Effector CD4-positive, alpha-beta T cell (primary cell): Measurements from ENCODE around the gene CCDC13. TPM values are rescaled to one million over a fixed set of nuclear protein-coding genes. Genes with fewer than 3 reads are reported as not detected.
"Not testable (repeated sequence)": the region's sequence is repeated elsewhere in the genome, so short reads cannot be mapped to it uniquely, and the experiment has no call there.

Experiments used
- DNase-seq: peaks from one replicate; pipeline ENCODE4 v3.0.0-alpha.2; 2020
- total RNA-seq: gene quantifications from one replicate; lab custom pipeline; 2026; lab: John Stamatoyannopoulos, UW

The CCDC13 gene, protein sequence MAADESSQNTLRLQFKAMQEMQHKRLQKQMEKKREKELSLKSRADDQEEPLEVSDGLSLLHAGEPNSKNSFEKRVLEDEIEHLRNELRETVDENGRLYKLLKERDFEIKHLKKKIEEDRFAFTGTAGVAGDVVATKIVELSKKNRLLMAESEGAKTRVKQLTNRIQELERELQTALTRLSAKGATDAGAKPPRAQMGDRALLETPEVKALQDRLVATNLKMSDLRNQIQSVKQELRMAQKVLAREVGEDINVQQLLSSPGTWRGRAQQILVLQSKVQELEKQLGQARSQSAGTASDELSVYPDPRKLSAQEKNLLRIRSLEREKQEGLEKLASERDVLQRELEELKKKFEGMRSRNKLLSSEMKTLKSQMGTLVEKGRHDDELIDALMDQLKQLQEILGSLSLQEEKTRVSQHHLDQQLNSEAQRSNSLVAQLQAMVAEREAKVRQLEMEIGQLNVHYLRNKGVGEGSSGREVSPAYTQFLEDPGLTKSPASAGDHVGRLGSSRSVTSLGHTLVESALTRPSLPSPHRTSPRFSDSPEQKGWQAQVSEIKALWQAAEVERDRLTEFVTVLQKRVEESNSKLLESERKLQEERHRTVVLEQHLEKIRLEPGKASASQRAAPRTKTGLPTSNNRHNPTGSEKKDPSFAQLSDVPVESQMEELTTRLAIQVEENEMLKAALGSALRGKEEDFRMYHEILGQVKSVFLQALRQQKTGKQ
- total RNA-seq, result not detected

DNA sequence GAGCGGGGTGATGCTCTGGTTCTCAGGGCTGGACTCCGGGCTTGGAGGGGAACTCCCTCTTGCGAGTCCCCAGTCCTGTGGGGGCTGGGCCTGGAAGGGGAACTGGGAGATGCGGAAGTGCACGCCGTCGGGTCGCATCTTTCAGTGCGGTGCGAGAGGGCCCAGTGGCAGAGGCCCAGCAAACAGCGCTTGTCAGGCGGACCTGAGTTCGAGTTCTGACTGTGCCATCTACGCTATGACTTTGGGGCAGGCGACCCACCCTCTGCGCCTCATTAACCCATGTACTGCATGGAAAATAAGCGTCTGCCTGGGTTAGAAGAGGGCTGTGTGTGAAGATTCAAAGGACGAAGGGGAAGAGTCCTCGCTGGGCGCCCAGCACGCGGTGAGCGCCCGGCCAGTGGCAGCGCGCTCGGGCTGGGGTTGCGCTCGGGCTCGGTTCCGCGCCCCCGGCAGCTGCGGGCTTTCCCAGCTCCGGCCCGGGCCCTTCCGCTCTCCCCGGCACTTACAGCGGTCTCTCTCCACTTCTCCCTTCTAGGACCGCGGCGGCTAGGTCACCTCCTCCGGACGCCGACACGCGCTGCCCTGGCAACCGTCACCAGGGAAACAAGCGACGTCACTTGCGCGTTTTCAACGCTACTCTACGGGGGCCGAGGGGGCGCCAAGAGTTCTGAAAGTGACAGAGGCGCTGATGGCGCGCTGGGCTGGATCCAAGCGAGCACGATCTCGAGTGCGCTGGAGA is at the start of gene CCDC13:
TSS of gene CCDC13 (minus strand) at position 584 of the 739 bp plus-strand sequence. CDS start 14,908 bp downstream, outside the sequence.
- peak; percentile 73 for DNase-seq

DNA sequence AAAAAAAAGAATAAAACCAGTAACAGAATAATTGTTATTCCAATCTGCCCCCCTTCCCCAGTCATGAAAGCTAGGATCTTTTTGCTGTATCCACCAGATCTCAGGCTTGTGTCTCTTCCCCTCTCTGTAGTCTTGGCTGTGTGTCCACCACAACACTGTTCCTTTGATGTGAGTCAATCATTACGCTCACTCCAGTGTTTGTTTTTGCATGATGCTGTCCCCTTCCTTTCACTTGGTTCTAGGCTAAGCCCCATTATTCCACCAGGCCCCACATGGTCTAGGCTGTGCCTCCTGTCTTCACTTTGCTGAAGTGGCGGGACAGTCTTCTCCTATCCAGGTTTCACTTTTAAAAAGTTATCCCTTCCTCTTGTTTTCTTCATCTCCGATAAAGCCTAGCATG is 49.8 kb upstream of the CCDC13 start:
- no peak for DNase-seq

DNA sequence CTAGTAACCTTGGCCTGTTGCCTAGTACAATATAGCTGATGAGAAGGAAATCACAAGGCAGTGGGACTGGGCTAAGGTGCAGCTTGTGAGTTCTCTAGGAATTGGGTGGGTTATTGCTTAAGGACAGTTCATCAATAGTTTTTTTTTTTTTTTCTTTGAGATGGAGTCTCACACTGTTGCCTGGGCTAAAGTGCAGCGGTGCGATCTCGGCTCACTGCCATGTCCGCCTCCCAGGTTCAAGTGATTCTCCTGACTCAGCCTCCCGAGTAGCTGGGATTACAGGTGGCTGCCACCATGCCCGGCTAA is 47.6 kb upstream of the CCDC13 start:
- DNase-seq, result no peak

DNA sequence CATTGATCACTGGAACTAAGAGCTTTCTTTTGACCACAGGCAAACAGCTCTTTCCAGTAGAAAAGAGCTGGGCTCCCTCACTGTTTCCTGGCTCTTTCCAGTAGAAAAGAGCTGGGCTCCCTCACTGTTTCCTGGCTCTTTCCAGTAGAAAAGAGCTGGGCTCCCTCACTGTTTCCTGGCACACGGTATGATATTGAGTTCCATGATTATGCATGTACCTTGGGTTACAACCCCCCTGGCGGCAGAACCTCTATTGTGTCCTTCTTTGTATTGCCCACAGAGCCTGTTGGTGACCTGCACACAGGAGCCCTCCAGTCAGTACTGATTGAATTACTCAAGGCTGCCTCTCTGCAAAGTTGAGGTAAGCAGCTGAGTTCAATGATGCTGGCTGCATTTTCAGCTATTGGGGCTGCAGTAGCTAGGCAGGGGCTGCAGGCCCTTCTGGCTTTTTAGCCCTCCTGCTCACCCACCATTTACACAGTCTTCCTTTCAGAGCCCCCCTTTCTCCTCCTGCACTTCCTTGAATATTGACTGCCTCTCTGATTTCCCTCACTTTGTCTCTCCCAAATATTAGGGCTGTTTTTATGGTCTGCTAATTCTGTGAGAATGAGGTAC is 46.4 kb upstream of the CCDC13 start:
- no peak for DNase-seq

DNA sequence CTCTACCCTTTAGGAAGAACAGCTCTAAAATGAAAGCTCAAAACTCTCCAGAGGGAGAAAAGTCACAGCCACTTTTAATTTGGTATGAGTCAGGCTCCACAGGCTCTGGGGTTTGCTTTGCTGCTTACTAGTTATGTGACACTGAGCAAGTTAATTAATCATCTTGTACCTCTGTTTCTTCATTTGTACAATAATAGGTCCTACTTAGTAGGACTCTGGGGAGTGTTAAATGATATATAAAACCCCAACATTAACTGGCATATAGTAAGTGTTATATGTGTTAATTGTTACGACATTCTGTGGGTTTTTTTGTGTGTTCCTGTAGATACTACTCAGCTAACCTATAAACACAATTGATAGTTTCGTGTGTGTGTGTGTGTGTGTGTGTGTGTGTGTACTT is 42.8 kb upstream of the CCDC13 start:
- no peak for DNase-seq

DNA sequence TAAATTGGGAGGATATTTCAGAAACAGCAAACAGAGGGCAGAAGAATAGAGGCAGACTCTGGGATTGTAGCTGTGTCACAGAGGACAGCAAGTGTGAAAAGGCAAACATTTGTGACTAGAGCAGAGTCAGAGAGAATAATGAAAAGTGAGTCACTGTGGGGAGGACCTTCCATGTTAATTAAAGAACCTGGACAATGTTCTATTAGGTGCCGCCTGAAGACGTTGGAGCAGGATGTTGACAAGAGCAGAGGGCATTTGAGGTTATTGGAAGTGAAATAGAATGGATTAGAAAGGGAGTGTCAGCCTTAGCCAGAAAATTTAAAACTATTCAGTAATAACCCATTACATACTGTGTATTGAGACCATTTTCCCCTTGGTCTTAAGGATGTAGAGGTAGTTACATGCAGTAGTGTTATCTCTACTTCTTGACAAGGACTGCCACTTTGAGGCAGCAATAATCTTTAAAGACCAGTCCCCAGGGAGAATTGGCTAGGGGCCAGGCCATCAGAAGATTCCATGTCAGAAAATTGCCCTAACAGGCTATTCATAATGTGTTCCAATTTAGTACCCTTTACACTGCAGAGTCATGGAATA is 42.0 kb upstream of the CCDC13 start:
- DNase-seq, result no peak

DNA sequence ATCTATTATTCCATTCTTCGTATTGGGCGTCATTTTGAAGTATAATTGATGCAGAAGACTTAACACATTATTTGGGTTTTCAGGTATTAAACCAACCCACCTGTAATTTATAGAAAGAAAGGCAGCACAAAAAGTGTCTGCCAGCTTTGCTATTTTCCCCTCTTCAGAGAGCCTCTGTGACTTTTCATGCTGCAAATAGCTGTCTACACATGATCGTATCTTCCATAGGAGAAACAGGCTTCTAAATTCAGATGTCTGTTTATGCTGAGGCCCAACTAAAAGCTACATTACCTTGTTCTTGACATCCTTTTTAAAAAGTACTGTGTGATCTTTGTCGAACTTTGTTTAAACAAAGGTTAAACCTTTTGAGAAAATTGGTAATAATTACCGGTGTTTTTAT is 41.2 kb upstream of the CCDC13 start:
- DNase-seq, result no peak

DNA sequence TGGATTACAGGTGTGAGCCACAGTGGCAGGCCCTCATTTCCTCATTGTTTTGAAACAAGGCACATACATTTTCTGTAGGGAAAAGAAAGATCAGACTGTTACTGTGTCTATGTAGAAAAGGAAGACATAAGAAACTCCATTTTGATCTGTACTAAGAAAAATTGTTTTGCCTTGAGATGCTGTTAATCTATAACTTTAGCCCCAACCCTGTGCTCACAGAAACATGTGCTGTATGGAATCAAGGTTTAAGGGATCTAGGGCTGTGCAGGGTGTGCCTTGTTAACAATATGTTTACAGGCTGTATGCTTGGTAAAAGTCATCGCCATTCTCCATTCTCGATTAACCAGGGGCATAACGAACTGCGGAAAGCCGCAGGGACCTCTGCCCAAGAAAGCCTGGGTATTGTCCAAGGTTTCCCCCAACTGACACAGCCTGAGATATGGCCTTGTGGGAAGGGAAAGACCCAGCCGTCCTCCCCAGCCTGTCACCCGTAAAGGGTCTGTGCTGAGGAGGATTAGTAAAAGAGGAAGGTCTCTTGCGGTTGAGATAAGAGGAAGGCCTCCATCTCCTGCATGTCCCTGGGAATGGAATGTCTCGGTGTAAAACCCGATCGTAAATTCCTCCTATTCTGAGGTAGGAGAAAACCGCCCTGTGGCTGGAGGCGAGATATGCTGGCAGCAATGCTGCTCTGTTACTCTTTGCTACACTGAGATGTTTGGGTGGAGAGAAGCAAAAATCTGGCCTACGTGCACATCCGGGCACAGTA is 38.2 kb upstream of the CCDC13 start:
- DNase-seq, result not testable (repeated sequence)

DNA sequence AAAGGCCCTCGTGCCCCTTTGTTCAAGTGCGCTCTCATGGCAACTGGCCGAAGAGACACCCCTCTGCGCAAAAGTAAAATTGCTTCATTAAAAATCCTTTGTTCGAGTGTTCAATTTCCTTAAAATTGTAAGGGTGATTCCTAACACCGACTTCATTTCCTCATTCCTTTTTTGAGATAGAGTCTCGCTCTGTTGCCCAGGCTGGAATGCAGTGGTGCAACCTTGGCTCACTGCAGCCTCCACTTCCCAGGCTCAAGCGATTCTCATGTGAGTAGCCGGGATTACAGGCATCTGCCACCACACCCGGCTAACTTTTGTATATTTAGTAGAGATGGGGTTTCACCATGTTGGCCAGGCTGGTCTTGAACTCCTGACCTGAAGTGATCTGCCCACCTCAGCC is 37.7 kb upstream of the CCDC13 start:
- DNase-seq, result not testable (repeated sequence)

DNA sequence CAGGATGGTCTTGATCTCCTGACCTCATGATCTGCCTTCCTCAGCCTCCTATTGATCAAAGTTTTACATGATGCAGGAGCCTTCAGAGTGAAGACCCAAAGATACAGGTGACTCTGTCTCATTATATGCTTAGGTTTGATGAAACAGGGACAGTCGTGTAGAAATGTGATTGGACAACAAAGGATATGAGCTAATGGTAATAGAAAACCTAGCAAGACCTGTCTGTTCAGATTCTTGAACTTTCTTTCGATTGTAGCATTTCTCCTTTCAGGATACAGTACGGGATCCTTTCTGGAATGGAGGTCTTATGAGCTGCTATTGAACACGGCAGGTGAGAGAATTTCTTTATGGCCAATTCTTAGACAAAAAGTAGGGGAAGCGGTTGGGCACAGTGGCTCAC is 36.1 kb upstream of the CCDC13 start, which contains the start of gene ACKR2:
TSS of gene ACKR2 (plus strand) at position 244 of the 400 bp plus-strand sequence. CDS start 55,058 bp downstream, outside the sequence.
- DNase-seq, result no peak

DNA sequence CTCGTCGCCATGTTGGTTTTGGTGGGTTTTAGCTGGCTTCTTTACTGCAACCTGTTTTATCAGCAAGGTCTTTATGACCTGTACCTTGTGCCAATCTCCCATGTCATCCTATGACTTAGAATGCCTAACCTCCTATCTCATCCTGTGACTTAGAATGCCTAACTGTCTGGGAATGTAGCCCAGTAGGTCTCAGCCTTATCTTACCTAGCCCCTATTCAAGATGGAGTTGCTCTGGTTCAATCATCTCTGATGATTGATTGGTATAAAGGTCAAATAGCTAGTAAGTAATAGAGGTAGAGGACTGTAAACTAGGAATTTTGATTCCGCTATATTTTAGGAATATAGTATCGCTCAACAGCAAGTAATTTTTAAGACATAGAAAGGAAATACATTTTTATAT is 34.9 kb upstream of the CCDC13 start:
- DNase-seq, result no peak

DNA sequence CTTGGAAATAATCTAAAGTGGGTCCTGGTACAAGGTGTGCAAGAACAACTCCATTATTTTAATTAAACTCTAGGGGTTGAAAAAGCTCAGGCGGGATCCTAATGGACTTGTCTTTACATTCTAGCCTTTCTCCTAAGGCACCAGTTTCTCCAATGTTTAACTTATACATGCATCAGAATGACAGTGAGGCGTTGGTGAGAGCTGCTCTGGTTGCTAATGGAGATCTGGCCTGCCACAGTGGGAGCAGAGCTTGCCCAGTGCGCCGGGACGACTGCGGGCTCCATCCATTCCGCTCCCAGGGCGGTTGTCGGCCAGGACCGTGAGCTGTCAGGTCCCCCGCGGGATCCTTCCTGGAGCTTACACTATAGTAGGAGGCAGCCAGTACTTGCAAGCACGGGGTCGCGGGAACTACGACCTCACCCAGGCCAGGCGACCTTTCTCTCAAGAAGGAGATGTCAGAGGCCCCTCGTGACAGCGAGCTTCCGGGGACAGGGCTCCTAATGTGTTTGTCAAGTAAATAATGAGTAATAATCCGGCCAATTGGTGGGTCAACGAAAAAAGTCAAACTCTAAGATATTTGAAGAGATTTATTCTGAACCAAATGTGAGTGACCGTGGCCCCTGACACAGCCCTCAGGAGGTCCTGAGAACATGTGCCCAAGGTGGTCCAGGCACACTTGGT is 32.2 kb upstream of the CCDC13 start:
- no peak for DNase-seq

DNA sequence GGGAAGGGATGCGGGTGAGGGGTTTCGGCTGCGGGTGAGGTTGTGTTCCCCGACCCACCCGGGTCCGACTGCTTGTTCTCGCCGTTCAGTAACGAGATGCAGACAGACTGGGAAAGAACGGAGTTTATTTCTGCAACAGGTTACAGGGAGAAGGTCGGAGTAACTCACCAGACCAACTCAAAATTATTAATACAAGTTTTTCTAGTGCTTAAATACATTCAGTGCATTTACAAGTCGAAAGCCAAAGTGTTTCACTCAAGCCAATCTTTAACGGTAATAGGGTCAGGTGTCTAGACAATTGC is 31.7 kb upstream of the CCDC13 start:
- DNase-seq, result no peak

DNA sequence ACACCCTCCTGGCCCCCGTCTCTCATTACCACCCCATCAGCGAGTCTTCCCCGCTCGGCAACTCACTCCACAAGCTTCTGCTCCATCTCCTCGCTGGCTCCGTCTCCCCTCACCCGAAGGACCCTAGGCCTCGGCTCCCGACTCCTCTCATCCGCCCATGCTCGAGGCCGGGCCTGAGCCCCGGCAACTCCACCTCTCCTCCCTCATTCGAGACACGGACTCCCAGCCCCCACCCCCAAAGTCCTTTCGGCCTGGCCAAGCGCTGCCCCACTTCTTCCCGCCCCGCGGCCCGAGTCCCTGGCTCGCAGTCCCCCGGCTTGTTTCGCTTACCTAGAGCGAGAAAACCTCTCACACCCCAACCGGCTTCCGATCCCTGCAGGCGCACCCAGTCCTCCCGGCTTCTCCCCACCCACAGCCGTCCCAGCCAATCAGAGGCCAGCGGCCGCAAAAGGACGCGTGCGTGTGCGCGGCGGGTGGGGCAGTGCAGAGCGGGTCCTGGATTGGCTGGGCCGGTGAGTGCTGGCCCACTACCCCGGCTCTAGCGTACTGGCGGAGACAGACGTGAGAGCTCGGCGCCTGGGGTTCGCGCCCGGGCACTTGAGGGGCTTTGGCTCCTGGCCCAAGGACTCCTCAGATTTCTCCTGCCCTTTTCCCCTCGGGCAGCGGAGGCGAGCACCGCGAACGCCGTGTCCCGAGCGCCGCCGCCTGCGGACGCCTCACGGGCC is 31.2 kb upstream of the CCDC13 start, which contains the start of gene HIGD1A:
TSS of gene HIGD1A (minus strand) at position 385 of the 725 bp plus-strand sequence. CDS start 10,237 bp downstream, outside the sequence.
- peak; percentile 90 for DNase-seq

DNA sequence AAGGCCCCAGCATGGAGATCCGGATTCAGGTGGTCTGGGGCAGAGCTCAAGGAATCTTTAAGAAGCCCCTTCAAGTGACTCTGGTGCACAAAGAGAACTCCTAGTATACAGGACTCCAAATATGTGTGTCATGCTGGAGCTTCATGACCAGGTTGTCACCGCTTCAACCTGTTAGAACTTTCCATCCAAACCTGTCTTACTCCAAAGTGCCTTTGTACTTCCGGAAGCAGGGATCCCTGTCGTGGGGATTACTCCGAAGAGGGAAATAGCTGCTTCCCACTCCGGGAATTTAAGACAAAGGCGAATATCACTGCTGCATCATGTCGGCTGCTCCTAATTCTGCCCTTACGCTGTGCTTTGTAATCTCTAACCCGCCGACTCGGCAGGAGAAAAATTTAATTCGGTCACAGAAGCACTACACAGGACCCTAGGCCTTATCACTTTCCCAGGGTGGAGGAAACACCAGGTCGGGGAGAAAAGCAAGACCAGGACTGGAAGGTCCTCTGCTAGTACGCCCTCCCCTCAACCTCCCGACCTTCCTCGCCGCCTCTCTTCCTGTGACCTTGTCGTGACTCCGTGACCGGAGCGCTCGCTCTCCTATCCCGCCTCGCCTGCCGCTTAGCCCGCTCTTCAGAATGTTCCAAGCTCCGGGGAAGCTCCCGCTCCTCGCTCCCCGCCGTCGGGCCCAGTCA is 30.5 kb upstream of the CCDC13 start:
- no peak for DNase-seq

DNA sequence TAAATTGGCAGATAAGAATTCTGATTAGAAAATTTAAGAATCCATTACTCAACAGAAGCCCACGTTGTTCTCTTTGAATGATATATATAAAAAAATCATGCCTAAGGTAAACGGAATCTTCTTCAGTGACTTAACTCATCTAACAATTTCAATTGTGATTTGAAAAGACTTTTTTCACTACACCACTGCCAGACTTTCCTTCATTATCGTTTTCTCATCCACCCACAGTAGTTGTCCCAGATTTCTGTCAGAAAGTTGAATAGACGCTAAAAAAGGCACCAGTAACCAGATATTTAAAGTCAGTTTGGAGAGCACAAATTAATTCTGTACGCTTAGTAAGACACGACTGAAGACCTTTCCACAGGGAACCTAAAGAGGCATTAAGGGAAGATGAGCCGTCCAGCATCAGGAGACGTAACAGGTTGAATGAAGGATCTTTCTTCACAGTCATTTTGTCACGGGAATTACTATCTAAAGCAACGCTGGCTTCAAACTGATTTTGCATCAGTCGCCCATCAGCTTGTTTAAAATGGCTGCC is 29.9 kb upstream of the CCDC13 start:
- DNase-seq, result no peak

DNA sequence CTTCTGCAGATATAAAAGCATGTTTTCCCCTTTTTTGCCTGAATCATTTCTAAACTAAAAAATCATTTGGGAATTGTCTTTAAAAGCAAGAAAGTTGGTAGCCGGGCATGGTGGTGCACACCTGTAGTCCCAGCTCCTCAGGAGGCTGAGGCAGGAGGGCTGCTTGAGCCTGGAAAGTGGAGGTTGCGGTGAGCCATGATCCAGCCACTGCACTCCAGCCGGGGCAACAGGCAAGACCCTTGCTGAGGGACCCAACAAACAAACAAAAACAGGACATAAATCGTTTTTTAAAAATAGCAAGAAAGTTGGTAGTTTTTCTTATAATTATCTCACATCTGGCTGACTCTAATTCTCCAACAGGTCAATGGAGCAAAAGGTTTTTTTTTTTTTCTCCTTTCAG is 28.7 kb upstream of the CCDC13 start:
- DNase-seq, result no peak

DNA sequence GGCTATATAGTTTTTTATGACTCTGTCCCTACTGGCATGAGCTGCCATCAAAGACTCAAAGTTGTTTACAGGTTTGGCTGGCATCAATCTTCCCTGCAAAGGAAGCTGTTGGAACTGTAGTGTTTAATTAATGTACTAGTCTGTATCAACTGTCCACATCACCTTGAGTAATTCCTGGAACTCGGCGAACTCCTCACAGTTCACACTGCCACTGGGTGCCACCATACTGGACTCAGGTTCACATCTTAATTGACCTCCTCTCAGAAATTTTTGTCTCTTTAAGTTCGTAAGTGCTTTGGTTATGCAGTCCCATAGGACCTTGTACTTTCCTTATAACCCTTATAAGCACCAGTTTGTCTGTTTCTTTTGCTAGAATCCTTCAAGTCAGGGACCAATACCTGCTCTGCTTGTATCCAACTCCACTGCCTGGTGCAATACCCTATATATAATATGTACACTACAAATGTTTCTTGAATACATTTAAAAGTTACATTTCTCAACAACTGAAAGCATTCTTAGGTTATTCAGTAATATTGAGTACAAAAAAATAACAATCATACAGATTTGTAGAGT is 28.1 kb upstream of the CCDC13 start:
- DNase-seq, result no peak

DNA sequence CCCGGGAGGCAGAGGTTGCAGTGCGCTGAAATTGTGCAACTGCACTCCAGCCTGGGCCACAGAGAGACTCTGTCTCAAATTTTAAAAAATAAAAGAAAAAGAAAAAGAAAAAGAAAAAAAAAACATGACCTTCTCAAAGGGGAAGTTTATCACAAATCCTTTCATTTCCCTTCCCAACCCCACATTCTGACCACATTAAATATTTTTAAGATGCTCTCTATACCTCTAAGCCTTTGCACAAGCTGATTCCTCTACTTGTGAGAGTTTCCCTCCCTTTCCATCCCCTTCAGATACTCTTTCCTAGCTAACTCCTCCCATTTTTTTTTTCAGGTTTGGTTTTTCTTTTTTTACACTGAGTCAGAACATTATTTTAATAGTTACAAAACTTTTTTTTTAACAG is 27.2 kb upstream of the CCDC13 start:
- DNase-seq, result no peak
